Endodermal cell (in vitro differentiated cells): ENCODE measurements around the gene NAA10. TPM values are rescaled to one million over a fixed set of nuclear protein-coding genes. Genes with fewer than 3 reads are reported as not detected.

Source experiments
- DNase-seq: peaks from one replicate; pipeline ENCODE4 v3.0.0-alpha.2; 2017
- H3K27ac ChIP-seq: 2 replicates; pipeline ENCODE4 v1.5.1; 2013; ENCODE audit warnings: mild to moderate bottlenecking, low read depth, low read length, moderate library complexity
- H3K27me3 ChIP-seq: 2 replicates; pipeline ENCODE4 v1.6.1; 2013; ENCODE audit warnings: mild to moderate bottlenecking, low read length, moderate library complexity; ENCODE audit not compliant: insufficient read depth, control insufficient read depth, poor library complexity, severe bottlenecking
- H3K36me3 ChIP-seq: 2 replicates; pipeline ENCODE4 v1.7.0; 2013; ENCODE audit warnings: mild to moderate bottlenecking, low read length, moderate library complexity; ENCODE audit not compliant: control insufficient read depth, insufficient read depth
- H3K4me1 ChIP-seq: one replicate; pipeline ENCODE4 v1.7.0; 2013; ENCODE audit warnings: low read length; ENCODE audit not compliant: control insufficient read depth, insufficient read depth
- H3K4me3 ChIP-seq: 2 replicates; pipeline ENCODE4 v1.5.1; 2013; ENCODE audit warnings: mild to moderate bottlenecking, low read length, moderate library complexity
- H3K9ac ChIP-seq: 2 replicates; pipeline ENCODE4 v1.6.1; 2013; ENCODE audit warnings: mild to moderate bottlenecking, low read length, moderate library complexity; ENCODE audit not compliant: poor library complexity, severe bottlenecking; ENCODE audit errors: extremely low read depth
- H3K9me3 ChIP-seq: 2 replicates; pipeline ENCODE4 v1.6.1; 2013; ENCODE audit warnings: mild to moderate bottlenecking, low read length, moderate library complexity; ENCODE audit not compliant: control insufficient read depth
- H3K27ac Mint-ChIP-seq: 2 replicates; pipeline ENCODE4 v1.8.0; 2020; ENCODE audit warnings: mixed read lengths
- H3K27me3 Mint-ChIP-seq: 2 replicates; pipeline ENCODE4 v1.8.0; 2021; ENCODE audit warnings: mild to moderate bottlenecking, mixed read lengths; ENCODE audit not compliant: insufficient read depth
- H3K36me3 Mint-ChIP-seq: 2 replicates; pipeline ENCODE4 v1.8.0; 2020; ENCODE audit warnings: low read depth, mixed read lengths
- H3K4me1 Mint-ChIP-seq: 2 replicates; pipeline ENCODE4 v1.8.0; 2020; ENCODE audit warnings: mixed read lengths
- H3K4me3 Mint-ChIP-seq: 2 replicates; pipeline ENCODE4 v1.8.0; 2020; ENCODE audit warnings: mild to moderate bottlenecking, moderate library complexity, mixed read lengths
- H3K9me3 Mint-ChIP-seq: 2 replicates; pipeline ENCODE4 v1.8.0; 2020; ENCODE audit warnings: mild to moderate bottlenecking, mixed read lengths
- WGBS, 2 experiments: methylation state at CpG; one replicate each; pipeline versions ENCODE4 v1.1.5 to v1.1.7; 2013; ENCODE audit warnings: missing lambda C conversion rate in 2 of 2, mixed read lengths in 1 of 2; ENCODE audit not compliant: insufficient coverage in 1 of 2, insufficient read length in 1 of 2; 5-methylcytosine and 5-hydroxymethylcytosine counted together
- total RNA-seq, 2 donors: library from RNA; stranded (reverse); fragmentation: NEBNext Ultra II Directional in 1 of 2; extraction: Animal tissue kit (Norgen Biotek cat#: 25700) in 1 of 2; gene quantifications; 2 replicates in 1 of 2; 3 replicates in 1 of 2; pipeline ENCODE4 v1.2.1, GENCODE V29; 2021
- TF ChIP-seq, protein P1 (sequence below): fragments of 200-600 bp; sonication (generic); conservative IDR thresholded peaks from 2 replicates; pipeline ENCODE4 v1.5.0; 2021; ENCODE audit warnings: antibody characterized with exemption, mild to moderate bottlenecking

The NAA10 gene
- total RNA-seq, 2 donors from 2014 or later, result 91.6 to 99.3 TPM

DNA sequence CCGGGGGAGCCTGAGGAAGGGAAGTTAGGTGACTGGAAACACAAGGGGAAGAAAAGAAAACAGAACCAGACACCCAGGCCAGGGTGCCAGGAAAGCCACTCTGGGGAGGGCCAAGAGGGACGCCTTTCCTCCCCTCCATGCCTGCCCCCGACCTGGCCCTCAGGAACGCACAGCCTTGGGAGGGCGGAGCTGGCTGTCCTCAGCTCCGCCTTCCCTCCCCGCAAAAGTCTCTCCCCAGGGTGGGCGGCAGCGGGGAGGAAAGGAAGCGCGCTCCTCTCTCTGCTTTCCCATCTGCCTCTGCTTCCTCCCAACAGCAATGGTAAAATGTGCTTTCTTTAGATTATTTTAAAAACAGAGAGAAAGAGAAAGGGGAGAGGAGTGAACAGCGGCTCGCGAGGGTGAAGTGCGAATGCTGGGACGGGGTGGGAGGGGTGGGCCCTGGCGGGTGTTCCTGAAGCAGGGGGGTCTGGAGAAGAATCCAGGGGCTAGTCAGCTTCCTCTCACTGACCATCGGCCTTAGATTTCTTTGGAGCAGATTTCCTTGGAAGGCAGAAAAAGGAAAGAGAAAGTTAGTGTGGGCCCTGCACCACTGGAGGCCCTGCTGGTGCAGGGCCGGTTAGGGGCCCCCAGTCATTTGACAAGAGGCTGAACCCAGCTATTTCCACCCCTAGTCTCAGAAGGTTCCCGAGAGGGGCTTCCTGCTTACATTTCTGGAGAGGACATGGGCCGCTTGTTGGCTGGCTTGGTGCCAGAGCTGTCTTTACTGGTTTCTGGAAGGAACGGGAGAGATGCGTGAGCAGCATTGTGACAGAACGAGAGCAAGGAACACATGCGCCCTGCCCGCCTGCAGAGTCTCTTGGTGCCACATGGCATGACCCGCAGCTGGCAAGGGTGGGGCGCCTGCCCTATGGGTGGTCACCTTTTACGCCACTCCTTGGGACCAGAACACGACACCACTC lies 14.3 kb upstream of the NAA10 start:
- H3K27ac ChIP-seq, result peak overlapping the region; percentile 80
- Mint-ChIP-seq H3K9me3 (peaks cover 3% of the 10 kb centered on the region), H3K27me3 (no peaks in the 10 kb centered on the region), H3K4me3 (no peak overlapping the region), H3K4me1 (peaks cover 7% of the 10 kb centered on the region), H3K27ac (peak overlapping the region; percentile 86), H3K36me3 (peaks cover 56% of the 10 kb centered on the region)
- TF ChIP-seq, protein P1, sequence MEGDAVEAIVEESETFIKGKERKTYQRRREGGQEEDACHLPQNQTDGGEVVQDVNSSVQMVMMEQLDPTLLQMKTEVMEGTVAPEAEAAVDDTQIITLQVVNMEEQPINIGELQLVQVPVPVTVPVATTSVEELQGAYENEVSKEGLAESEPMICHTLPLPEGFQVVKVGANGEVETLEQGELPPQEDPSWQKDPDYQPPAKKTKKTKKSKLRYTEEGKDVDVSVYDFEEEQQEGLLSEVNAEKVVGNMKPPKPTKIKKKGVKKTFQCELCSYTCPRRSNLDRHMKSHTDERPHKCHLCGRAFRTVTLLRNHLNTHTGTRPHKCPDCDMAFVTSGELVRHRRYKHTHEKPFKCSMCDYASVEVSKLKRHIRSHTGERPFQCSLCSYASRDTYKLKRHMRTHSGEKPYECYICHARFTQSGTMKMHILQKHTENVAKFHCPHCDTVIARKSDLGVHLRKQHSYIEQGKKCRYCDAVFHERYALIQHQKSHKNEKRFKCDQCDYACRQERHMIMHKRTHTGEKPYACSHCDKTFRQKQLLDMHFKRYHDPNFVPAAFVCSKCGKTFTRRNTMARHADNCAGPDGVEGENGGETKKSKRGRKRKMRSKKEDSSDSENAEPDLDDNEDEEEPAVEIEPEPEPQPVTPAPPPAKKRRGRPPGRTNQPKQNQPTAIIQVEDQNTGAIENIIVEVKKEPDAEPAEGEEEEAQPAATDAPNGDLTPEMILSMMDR, result no peak
- WGBS, 2 experiments, result 80 to 81% methylated on average over 1 to 26 of the region's 30 CpGs
- no peaks in the 10 kb centered on the region for H3K27me3 ChIP-seq
- H3K4me1 ChIP-seq, result no peaks in the 10 kb centered on the region
- H3K9me3 ChIP-seq, result no peaks in the 10 kb centered on the region
- H3K4me3 ChIP-seq, result no peak overlapping the region
- no peak overlapping the region for H3K9ac ChIP-seq
- DNase-seq, result no peak
- H3K36me3 ChIP-seq, result peaks cover 25% of the 10 kb centered on the region

DNA sequence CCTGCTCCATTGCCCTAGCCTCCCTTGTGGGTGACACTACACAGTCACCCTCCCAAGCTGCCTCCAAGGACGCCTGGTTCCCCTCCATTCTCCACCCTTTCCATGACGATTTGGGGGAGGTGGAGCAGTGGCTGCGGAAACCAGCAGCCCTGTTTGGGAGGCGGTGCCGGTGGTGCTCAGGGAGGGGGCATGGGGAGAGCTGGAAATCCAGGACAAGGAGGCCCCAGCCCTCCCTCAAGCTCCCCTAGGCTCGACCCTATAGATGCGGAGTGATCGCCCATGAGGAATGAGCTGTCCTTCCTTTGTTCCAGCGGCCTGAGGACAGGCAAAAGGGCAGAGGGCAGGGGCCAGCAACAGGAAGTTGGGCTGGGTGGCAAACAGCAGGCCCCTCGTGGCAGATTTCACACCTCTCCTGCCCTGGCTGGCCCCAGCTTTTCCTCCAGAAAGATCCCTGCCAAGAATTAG lies 13.2 kb upstream of the NAA10 start:
- no peak overlapping the region for H3K9ac ChIP-seq
- H3K4me3 ChIP-seq, result no peak overlapping the region
- Mint-ChIP-seq H3K27ac (peak overlapping the region; percentile 86), H3K36me3 (peaks cover 49% of the 10 kb centered on the region), H3K4me1 (peaks cover 7% of the 10 kb centered on the region), H3K9me3 (peaks cover 9% of the 10 kb centered on the region), H3K4me3 (no peak overlapping the region), H3K27me3 (no peaks in the 10 kb centered on the region)
- TF ChIP-seq, protein P1, result no peak
- peaks cover 23% of the 10 kb centered on the region for H3K36me3 ChIP-seq
- no peaks in the 10 kb centered on the region for H3K4me1 ChIP-seq
- H3K27me3 ChIP-seq, result no peaks in the 10 kb centered on the region
- DNase-seq, result no peak
- H3K9me3 ChIP-seq, result no peaks in the 10 kb centered on the region
- WGBS, 2 experiments, result 81% methylated on average over 8 of the region's 10 CpGs; no CpG with 5 or more reads in 1 of the 2 experiments
- H3K27ac ChIP-seq, result peak overlapping the region; percentile 80

DNA sequence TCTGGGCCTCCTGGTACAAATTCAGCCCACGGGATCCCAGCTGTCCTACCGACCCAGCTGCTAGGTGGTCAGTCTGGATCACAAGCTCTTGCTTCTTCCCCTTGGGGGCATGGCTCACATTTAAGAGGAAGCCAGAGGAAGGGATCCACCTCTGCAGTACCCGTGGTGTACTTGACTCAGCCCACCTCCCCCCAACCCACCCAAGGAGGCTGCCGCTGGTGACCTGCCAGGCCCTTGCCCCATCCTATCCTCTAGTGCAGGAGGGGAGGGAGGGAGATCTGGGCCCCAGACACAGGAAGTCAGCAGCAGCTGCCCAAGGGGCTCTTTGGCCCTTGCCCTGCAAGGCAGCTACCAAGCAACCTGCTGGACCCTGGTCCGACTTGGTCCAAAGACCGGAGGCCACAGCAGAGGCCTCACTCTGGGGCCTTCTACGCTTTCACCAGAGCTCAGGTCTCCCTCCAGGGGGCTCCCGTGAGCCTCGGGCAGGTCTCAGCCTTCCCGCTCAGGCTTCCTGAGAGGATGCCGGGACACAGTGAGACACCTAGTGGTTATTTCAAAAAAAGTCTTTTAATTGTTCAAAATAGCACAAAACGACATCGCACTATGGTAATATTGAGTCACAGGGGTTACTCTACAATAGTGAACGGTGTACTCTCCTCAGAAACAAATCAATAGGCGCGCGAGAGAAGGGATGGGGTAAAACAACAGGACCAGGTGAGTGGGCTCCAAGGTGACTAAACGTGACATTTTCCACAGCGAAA lies 12.4 kb upstream of the NAA10 start:
- H3K9me3 ChIP-seq, result no peaks in the 10 kb centered on the region
- H3K27me3 ChIP-seq, result no peaks in the 10 kb centered on the region
- H3K4me1 ChIP-seq, result no peaks in the 10 kb centered on the region
- H3K4me3 Mint-ChIP-seq, result no peak overlapping the region
- H3K27ac ChIP-seq, result peak overlapping the region; percentile 80
- 40 to 42% methylated on average over 1 to 15 of the region's 19 CpGs for WGBS, 2 experiments
- peak overlapping the region; percentile 62 for H3K27ac Mint-ChIP-seq
- DNase-seq, result peak; percentile 90
- peaks cover 9% of the 10 kb centered on the region for H3K9me3 Mint-ChIP-seq
- peaks cover 15% of the 10 kb centered on the region for H3K36me3 ChIP-seq
- no peak overlapping the region for H3K9ac ChIP-seq
- H3K27me3 Mint-ChIP-seq, result no peaks in the 10 kb centered on the region
- H3K4me1 Mint-ChIP-seq, result peaks cover 7% of the 10 kb centered on the region
- no peak overlapping the region for H3K4me3 ChIP-seq
- H3K36me3 Mint-ChIP-seq, result peaks cover 43% of the 10 kb centered on the region
- TF ChIP-seq, protein P1, result peak; percentile 96
